KG1 (cell line): Measurements from ENCODE around the gene ETFB.
A peak's percentile ranks its signal among the peaks of the same experiment; 100 is the strongest.

Source experiments
- DNase-seq: peaks from one replicate; lab custom pipeline; 2025; lab: John Stamatoyannopoulos, UW

ETFB gene

DNA sequence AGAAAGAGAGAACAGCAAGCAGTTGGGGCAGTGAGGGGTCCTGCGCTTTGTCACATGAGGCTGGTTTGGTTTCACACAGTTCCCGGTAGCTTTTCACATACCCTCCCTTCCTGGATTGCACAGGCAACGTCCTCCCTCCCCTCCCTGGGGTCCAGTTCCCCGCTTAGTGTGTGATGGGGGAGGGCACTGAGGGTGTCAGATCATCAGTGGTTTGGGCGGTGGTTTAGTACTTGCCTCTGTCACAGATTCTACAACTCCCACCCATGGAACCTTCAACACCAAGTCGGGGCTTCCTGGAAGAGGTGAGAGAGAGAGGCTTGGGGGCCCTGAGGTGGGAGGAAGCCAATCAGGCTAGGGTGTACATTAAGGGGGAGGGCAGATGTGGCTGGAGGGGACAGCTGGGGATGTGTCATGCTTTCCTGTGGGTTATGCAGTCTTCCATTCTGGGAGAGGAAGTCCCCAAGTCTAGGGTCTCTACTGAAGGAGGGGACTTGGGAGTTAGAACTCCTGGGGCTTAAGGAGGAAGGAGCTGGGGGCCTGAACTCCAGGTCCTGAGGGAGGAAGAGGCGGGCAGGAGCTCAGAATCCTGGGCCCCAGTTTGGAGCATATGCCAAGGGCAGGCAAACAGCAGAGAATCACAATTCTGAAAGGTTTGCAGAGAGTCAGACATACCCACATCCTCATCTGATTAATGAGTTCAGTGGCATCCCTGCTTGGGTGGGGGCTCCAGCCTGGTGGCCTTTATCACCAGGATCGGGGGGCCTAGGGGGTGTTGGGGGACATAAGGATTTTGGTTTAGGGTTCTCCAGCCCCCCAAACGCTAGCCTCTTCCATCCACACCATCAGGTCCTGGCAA, 6.7 kb upstream of the ETFB start, which contains the start of gene NKG7:
Gene NKG7, minus strand, starts transcription at position 6 of the 856 bp plus-strand sequence. CDS start 119 bp downstream, outside the sequence.
- DNase-seq: peak; percentile 96

GRCh38 chr19:51372021-51372648, 5.9 kb upstream of the ETFB start:
- no peak for DNase-seq

DNA sequence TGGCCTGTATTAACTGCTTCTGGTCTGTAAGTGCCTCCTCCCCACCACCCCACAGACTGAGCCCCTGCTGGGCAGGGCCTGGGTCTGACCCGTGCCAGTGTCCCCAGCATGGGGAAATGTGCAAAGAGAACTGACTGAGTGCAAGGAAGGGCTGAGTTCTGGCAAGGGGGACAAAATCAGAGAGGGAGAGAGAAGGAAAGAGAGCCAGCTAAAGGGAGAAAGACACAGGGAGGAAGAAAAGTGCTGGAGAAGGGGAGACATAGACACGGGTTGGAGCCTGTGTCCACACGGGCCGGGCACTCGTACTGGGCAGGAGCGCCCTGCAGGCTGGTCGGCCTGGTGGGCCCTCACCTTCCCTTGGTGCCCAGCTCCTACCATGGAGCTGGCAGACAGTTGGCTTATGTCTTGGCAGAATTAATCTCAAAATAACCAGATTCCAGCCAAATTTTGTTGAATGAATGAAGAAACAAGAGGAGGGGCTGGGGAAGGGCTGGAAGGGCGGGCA, 5.0 kb upstream of the ETFB start:
- no peak for DNase-seq

GRCh38 chr19:51370230-51370629, 4.0 kb upstream of the ETFB start:
- DNase-seq: no peak

DNA sequence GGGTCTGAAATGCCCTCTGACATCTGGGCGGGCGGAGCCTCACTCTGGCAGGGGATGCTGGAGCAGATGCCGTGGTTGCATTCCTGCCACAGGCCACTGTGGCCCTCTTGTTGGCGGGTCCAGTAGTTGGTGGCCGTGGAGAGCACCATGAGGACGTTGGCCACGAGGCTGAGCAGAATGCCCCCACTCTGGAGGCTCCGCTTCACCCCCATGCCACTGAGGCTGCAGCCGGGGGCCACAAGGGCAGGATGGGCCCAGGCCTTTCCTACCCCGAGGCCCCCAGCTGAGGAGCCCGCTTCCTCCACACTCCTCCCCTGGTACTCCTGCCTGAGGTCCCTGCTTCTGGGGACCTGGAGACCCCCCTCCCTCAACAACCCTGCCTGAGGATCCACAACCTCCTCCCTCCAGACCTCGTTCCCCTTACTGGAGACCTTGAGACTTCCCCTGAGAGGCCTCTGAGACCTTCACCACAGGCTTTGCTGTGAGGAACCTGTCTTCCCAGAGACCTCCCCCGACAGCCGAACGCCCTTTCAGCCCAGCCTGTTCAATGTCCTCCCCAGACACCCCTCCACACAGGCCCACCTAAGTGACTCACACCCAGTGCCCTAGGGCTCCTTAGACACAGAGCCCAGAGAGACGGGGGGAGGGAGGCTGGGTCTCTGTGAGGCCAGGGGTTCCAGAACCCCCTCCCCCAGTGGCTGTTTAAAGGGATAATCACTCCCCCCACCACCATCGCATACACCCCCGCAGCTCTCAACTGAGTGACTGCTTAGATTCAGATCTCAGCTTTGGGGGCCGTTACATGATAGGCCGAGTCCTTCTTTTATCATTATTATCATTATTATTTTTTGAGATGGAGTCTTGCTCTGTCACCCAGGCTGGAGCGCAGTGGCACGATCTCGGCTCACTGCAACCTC, 2.4 kb upstream of the ETFB start, which contains the start of gene CLDND2:
Gene CLDND2, minus strand, starts transcription at position 638 of the 917 bp plus-strand sequence. Its CDS starts 426 bp downstream, at position 212.
- peak; percentile 59 for DNase-seq

- peak; percentile 97 for DNase-seq
These were observed 1.6 kb upstream of the ETFB start for GRCh38 chr19:51367565-51368365.

DNA sequence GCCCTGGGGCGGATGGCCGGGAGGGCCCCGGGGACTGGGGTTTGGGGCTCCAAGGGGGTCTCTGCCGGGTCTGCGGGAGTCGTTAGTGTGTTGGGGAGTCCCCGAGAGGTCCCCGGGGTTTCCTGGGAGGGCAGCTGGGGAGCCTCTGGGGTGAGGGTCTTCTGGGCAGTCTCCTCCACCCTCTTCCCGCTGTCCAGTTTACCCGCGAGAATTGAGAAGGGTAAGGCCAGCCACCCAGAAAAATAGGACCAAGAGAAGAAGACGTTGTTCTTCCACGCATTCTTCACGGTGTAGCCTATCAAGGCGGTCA, 1.0 kb upstream of the ETFB start:
- DNase-seq: no peak

GRCh38 chr19:51366389-51367254, 434 bp upstream of the ETFB start:
- DNase-seq: peak; percentile 94

DNA sequence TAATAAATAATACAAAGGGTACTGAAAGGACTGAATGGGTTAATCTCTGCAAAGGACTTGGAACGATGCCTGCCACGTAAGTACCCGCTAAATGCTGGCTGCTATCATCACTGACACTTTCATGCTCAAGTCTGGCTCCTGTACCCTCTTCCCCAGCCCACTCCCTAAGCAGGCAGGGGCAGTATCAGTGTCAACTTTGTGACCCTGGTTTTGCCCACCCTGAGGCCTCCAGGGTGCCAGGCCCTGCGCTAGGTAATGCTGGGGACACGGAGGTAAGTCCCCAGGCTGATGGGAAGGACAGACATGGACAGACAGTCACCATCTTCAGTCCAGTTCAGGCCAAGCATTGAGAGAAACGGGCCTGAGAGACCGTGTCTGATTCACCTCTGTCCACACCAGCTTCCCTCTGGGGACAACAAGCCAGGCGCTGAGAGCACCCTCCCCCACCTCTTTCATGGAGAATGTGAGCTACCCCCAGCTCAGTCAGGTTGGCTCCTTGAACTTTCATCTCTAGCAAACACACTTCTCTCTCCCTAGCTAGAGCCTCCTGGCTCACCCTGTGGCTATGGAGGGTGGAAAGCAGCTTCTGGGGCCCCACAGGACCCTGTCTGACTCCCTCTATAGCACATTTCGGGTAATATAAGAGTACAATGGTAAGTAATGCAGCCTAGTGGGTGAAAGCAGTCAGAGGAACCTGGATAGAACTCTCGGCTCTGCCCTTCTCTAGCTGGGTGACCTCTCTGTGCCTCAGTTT, 800 bp downstream of the ETFB start:
- DNase-seq: peak; percentile 34

DNA sequence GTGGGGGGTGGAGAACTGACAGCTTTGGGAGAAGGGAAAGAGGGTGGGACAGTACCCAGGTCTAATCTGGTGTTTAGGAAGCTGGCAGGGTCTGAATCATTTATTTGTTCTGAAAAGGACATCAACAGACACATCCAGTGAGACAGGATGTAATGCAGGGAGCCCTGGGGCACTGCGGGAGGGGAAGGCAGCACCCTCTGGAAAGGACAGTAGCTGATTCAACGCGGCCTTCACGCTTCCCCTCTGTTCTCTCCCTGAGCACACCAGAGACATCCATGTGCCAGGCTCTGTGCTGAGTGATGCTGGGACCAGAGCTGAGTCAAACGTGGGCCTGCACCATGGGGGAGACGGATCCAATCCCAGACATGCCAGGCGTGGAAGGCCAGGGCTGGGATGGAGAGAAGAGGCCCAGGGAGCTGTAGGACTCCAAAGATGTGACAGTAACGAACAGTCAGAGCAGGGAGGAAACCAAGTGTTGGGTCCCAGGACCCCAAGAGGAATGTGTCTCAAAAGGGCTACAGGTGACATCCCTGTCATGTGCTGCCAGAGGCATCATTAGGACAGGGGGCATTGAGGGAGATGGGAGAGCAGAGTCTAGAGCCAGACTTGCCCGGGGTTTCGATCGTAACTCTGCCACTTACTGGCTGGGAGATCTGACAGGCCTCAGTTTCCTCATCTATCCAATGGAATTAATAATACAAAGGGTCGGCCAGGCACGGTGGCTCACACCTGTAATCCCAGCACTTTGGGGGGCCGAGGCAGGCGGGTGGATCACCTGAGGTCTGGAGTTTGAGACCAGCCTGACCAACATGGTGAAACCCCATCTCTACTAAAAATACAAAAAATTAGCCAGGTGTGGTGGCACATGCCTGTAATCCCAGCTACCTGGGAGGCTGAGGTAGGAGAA, 1.7 kb downstream of the ETFB start:
- no peak for DNase-seq

GRCh38 chr19:51361239-51361638, 4.9 kb downstream of the ETFB start:
- no peak for DNase-seq

DNA sequence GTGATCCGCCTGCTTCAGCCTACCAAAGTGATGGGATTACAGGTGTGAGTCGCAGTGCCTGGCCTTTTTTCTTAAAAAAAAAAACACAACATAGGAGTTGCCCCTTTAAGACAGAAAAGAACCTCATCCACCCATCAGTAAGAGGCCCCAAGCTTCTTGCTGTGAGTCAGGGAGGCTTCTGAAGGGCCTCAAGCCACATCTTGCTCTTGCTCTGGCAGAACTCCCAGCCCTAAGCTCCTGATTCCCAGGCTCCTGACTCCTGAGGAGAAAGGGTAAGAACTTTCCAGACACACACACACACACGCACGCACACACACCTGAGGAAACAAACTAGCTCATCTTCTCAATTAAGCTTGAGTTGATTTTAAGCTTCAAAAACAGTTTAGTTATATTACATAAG, 6.9 kb downstream of the ETFB start:
- DNase-seq: no peak

DNA sequence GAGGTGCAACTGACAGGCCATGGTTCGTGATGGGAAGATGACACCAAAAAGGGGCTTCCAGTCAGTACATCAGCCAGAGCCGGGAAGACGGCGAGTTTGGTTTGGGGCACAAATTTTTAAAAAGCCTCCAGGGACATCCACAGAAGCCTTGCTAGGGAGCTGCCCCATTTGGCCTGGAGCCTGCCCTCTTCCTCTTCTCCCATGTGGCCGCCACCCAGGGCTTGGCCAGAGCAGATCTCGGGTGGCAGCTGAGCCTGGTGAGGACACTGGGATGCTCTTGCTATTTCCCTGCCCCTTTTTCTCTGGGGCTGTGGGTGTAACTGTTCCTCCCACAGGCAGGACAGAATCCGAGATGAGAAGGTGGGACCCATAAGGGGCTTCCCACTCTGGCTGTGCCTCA, 8.2 kb downstream of the ETFB start:
- no peak for DNase-seq

- DNase-seq: no peak
These were observed 9.9 kb downstream of the ETFB start for GRCh38 chr19:51356159-51356801.

- no peak for DNase-seq
These were observed 11.4 kb downstream of the ETFB start for GRCh38 chr19:51354742-51355148.

DNA sequence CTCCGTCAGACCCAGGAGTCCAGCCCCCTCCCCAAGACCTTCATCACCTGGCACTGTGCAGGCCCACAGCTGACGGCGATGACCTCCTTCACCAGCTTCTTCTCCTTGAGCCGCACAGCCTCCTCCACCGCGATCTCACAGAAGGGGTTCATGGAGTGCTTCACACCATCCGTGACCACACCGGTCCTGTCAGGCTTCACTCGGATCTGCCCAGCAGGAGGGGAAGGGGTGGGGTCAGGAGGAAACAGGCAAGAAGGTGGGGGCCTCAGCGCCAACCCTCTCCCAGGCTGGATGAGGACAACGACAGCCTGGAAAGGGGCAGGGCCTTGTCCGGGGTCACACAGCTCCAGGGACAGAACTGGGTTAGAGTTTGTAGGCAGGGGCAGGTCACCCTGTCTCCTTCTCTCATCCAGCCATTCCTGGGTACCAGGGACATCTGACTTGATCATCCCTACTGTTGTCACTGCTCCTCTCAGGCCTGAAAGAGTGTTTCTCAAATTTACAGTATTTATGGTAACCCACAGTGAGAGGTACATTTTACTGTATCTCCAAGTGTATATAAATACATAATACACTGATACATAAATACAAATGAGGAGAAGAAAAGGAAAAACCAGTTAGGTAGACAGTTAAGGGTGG, 12.0 kb downstream of the ETFB start:
- no peak for DNase-seq

GRCh38 chr19:51352783-51353360, 13.3 kb downstream of the ETFB start:
- no peak for DNase-seq
